Measurements from ENCODE around the gene CDH26.
"Not testable (repeated sequence)": the region's sequence is repeated elsewhere in the genome, so short reads cannot be mapped to it uniquely, and the experiment has no call there.

Gene CDH26

DNA sequence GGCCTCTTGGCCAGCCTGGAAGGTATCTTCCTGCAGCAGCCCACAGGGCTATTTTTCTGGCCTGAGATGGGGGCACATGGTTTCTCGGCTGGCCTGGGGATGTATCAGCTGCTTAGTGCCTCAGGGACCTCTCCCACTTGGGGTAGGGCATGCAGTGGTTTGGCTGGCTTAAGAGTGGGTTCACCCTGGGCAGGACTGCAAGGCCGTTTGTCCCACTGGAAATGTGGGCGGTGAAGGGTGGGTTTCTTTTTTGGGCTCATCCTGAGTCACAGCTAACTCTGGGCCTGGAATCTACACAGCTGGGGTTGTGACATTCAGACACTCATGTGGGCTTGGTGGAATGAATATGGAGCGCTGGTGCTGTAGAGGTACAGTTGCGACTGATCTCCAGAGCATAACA is 62.0 kb downstream of the CDH26 start:
- no peak for DNase-seq

DNA sequence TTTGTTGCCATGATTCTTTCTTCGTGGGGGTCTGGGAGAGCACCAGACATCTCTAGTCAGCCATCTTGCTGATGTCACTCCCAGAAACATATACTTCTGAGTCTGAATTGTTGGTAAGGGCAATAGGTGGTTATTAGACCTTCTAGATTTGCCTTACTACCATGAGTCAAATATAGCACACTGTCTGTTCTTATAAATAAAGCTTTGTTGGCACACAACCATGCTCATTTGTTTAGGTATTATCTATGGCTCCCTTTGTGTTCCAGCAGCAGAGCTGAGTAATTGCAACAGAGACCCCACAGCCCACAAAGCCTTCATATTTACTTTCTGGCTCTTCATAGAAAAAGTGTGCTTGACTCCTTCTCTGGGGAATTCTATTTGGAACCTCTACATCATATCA is 62.9 kb downstream of the CDH26 start:
- DNase-seq, result no peak

DNA sequence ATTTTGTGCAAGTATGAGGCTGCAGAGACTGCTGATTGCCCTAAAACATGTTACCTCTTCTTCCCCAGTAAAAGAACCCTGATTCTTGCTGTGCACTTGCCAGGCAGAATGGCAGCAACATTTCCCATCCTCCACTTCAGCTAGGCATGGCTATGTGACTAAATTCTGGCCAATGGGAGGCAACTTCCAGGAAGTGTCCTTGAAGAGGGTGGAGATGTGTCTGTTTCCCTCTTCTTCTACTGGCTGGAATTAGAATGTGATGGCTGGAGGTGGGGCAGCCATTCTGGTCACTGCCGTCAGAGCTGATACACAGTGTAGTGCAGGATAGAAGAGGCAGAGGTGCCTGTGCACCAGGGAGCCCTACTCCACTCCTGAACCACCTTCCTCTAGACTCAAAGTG is 64.6 kb downstream of the CDH26 start:
- DNase-seq, result no peak

DNA sequence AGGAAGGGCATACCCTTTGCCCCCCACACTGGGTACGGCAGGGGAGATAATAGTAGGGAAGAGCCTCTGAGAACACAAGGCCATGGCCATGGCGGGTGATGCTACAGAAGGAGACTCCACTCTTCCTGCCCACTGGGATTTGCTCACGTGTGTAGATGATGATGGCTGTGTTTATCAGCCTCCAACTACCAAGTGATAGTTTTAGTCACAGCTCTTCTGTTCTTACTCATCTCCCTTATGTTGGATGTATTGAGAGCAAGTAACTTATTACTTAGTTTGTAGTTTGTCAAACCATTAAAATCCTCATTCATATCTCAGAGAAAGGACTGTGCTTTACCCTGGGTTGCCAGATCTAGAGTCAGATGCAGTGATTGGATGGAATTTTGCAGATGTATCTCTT is 66.0 kb downstream of the CDH26 start:
- no peak for DNase-seq

DNA sequence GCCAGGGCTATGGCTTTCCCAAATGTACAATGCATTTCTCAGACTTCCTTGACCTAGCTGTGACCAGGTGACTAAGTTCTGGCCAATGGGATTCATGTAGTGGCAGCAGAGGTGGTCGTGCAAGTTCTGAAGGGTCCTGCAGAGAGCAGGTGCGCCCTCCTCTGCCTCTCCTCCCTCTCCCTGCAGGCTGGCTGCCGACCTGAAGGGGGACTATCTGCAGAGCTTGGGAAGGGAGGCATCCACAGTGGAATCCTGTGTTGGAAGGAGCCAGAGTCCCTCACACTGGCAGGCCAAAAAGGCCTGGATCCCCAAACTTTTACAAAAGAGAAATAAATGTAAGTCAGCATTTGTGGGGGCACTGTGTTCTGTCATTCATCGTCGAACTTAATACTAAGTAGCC is 66.6 kb downstream of the CDH26 start:
- no peak for DNase-seq

DNA sequence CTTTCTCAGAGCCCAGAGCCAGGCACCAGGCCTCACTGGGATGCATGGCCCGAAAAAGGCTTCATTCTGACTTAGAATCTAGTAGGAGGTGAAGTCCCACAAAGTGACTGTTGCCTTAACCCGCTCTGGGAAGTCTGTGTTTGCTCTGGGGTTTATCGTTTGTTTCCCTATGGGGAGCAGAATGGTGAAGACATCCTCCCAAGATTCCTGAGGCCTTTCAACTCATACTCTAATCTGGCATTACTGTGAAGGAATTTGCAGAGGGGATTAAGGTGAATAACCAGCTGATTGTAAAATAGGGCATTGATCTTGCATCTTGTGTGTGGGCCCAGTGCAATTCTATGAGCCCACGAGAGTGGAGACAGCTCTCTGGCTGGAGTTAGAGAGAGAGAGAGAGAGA is 67.8 kb downstream of the CDH26 start:
- no peak for DNase-seq

DNA sequence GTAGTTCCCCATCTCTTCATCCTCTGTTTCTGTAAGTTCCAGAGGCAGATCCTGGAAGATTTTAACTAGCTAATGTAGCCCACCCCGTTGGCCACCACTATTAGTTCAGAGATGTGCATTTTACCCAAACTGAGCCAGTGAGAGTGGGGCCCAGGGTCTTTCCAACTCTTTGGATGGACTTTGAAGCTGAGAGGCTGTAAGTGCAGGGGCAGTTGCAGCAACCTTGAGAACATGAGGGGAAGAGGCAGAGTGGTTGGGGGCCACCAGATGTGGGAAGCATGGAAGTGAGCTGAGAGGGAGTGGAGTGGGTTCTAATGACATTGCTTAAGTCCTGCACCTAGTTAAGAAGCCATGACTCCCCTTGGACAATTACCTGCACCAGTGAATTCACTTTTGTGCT is 72.2 kb downstream of the CDH26 start:
- no peak for DNase-seq

DNA sequence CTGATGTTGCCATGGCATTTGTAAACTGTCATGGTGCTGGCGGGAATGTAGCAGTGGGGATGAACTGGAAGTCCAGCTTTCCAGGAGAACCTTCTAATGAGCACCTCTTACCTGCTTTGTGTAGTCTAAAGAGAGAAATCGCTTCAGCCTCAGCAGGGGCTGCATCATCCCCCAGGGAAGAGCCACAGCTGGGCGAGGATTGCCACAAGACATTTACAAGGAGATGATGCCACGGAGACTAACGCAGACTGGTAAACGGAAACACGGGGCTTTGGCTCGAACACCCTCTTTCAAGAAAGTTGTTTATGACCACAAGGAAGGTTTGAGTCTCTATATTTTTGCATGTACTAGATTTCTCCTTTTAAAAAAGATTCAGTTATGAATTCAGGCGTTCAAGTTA is 72.9 kb downstream of the CDH26 start:
- DNase-seq, result no peak

DNA sequence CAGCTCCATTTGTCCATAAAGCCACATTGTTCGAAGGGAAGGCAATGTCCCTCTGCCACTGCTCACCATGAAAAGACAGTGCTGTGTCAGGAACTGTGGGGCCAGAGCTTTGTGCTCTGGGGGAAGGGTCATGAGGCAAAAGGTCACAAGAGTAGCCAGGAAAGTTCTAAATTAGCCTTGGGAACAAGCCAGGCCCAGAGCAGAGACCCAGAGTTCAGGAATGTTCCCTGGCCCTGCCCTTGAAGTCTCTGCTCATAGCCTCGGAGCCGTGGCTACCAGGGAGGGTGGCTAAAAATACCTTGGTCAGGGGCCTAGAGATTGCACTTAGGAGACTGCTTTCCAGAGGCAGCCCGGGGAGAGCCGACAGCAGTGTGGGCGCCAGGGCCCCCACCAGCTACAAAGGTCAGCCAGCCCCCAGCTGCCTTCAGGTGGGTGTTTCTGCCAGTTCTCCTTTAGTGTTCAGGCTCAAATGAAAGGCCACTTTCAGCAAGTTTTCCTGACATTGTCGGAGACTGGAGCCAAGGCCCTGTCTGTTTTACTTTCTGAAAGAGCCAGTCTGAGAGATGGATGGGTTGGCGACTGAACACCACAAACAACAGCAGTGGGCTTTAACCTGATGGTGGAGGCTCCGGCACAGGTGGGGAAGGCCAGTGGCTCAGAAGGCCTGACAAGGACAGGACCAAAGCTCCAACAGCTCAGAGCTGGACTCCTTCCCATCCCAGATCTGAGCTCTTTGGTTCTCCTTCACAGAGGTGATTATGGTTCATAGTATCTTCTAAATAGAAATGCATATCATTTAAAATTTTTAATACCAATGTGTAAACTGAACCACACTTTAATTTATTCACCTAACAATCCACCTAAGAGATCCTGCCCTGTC is 76.2 kb downstream of the CDH26 start:
- DNase-seq, result no peak

DNA sequence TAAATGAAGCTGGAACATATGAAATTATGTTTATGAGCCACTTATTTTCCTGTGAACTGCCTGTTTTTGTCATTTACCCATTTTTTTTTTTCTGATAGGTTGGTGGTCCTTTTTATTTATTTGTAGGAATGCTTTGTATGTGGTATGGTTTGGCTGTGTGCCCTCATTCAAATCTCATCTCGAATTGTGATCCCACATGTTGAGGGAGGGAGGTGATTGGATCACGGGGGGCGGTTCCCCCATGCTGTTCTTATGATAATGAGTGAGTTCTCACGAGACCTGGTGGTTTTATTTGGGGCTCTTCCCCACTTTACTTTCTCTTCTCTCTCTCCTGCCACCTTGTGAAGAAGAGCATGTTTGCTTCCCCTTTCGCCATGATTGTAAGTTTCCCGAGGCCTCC is 77.3 kb downstream of the CDH26 start:
- no peak for DNase-seq

DNA sequence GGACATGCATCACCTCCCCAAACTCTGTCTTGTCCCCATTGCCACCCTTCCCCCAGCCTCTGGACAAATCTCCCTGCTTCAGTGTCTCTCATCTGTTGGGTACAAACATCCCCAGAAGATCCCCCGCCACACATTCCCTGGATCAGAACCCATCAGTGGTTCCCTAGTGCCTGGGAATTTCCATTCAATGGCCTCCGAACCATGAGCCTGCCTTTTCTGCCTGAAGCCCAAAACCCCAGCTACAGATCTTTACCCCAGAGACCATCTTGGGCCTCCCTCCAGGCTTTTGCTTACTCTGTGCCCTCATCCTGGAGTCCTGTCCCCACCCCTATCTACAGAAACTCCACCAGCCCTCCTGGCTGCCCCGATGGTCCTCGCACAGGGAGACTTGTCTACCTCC is 78.1 kb downstream of the CDH26 start:
- no peak for DNase-seq

DNA sequence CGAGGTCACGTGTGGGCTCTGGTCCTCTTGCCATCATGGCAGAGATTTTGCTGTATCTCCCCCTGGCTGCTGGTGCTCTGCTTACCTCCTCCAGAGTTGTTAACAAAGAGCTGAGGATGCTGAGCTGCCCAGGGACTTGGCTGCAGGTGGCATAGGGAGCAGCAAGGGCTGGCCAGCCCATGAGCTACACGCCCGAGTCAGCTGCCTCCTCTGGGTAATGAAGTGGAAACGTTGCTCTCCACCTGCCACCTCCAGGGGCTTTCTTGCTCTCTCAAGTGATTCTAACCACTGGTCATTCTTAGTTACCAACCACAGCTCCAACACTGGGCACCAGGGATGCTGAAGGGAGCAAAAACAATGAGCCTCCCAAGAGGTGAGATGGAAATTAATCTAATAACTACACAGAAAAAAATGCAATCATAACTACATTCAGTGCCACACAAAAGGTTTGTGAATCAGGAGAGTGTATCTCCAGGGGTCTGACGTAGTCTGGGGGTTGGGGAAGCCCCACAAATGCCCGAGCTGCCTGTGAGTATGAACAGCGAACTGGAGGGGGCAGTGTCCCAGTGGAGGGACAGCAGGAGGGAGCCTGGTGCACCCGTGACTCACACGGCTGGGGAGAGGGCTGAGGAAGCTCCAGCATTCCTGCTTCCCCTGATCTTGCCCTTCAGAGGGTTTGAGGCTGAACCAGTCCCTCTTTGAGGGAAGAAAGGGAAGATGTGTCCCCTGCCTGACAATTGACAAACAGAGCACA is 78.7 kb downstream of the CDH26 start:
- no peak for DNase-seq

DNA sequence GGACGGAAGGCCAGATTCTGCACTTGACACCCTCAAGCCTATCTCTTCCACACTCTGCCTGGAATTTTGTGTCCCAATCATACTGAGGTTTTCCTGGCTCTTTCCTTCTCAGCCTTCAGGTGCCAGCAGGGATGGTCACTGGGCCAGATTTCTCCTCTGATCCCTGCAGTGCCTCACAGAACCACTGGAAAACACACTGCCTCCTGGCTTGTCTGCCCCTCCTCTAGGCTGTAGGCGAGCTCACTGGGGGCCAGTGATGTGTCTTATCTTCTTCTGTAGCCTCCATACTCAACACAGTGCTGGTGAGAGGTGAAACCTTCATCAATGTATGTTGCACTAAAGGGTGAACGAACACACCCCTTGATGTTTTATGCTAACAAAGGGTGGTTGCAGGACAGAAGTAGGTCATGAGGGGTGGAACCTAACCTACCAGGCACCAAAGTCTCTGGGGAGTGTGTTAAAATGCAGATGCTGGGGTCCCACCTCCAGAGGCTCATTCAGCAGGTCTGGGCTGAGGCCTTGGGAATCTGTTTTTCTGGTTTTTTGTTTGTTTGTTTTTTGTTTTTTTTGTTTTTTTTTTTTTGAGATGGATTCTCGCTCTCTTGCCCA is 80.3 kb downstream of the CDH26 start:
- no peak for DNase-seq

DNA sequence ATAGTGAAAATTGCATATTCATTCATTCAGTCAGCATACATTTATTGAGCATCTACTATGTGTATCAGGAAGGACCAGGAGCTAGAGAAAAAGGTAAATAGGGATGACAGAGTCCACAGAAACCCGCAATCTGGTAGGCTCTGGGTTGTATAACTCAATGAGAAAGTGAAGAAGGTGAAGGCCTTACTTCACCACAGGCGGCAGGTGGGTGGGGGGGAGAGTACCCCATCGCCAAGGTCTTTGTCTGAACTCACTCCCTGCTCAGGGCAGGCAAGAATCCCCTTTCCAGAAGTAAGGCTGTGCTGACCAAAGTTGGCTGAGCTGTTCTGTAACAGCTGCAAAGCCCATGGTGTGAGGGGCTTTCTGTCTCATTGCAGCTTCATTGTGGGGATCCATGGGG is 81.3 kb downstream of the CDH26 start:
- DNase-seq, result no peak

DNA sequence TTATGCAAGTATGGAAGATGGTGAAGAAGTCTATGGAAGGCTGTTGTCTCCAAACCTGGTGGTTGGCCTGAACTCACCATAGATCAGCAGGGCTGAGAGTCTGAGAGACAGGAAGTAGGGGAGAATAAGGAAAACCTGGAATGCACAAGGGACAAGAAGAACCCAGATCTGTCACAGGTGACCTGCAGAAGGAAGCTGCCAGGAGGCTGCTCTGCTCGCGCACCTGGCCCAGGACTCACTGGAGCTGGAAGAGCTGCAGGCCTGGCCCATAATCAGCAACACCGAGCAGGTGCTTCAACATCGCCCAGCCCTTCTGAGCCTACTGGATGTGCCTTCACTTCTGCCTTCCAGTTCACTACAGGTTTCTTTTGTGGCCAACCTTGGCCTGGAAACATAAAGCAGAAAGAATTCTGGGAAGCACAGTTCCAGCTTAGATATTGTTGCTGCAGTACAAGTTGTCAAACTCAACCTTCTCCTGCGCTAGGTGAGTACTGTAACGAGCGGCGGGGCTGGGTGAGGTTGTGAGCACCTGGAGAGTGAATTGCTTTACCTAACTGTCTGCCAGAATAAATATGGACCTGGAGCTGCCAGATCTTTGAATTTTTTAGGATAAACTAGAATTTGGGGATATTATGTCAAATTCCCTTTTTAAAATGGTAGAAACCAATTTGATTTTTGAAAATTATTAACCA is 82.4 kb downstream of the CDH26 start:
- no peak for DNase-seq

DNA sequence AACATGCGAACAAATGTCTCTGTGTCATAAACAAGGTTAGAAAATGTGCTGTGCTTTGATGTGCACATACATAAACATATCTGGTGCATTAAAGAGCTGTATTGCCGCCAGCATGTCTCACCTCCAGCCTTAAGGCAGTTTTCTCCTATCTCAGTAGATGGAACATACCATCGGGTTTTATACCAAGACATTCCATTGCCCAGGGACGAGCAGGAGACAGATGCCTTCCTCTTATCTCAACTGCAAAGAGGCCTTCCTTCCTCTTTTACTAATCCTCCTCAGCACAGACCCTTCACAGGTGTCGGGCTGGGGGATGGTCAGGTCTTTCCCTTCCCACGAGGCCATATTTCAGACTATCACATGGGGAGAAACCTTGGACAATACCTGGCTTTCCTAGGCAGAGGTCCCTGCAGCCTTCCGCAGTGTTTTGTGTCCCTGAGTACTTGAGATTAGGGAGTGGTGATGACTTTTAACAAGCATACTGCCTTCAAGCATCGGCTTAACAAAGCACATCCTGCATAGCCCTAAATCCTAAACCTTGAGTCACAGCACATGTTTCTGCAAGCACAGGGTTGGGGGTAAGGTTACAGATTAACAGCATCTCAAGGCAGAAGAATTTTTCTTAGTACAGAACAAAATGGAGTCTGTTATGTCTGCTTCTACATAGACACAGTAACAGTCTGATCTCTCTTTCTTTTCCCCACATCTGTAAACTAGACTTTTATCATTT is 83.4 kb downstream of the CDH26 start:
- DNase-seq, result not testable (repeated sequence)

DNA sequence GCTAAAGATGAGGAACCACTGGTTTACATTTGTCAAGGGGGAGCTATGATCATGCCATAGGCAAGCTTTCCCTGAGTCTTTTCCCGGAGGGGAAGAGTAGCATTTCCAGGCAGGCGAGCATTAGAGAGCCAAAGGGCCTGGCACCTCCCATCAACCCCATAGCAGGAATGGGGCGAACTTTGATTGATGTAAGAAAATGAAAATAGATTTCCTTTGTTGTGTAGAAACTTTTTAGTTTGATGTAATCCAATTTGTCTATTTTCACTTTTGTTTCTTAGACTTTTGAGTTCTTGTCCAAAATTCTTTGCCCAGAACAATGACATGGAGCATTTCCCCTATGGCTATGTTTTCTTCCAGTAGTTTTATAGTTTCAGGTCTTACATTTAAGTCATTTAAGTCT is 85.2 kb downstream of the CDH26 start:
- no peak for DNase-seq

DNA sequence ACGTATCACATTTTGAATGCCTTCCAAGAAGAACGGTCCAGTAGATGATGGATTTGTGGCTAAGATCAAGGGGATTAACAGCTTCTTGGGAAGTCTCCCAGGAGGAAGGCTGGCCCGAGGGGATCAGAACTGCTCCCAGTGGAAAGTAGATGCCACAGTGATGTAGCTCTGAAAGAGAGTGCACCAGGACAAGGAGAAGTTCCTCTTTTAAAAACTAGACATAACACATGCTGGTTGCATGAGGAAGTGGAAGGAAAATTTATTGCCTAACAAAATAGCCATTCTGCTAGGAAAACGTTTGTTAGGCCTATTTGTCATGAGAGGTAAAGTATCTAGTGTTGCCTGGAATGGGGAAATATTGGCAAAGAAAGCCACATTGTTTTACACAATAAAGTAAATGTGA is 87.8 kb downstream of the CDH26 start:
- DNase-seq, result no peak

DNA sequence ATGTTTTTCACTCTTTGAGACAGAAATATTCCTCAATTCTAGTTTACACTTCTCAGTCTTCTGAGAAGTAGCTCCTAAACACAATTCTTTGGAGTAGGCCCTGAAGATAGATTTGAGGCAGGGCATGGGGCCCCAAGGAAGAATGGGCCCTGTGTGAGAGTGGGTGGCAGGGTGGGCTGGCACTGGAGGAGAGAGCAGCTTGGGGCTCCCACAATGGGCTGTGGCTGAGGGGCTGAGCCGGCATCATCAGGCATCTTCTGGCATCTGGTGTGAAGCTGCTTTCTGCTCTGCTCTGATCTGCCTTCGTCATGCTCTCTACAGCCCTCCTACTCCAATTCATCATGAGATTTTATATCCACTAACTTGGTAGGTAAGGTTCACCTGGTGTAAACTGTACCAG is 88.2 kb downstream of the CDH26 start:
- no peak for DNase-seq

DNA sequence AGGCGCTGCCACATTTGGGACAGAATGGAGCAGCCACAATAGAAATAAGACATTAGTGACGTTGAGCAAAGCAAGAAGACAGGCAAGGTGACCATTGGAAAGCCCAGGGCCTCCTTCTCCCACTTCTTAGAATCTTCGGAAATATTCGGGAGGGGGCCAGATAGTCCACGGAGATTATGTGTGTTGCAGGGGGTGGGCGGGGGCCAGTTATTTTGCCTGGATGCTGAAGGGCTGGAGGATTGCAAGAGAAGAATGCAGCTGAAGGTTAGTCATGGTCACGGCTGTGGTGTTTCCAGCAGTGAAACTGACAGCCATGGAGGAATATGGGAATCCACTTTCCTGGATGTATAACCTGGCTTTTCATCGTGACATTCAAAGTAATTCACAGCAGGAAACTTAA is 88.6 kb downstream of the CDH26 start:
- no peak for DNase-seq

DNA sequence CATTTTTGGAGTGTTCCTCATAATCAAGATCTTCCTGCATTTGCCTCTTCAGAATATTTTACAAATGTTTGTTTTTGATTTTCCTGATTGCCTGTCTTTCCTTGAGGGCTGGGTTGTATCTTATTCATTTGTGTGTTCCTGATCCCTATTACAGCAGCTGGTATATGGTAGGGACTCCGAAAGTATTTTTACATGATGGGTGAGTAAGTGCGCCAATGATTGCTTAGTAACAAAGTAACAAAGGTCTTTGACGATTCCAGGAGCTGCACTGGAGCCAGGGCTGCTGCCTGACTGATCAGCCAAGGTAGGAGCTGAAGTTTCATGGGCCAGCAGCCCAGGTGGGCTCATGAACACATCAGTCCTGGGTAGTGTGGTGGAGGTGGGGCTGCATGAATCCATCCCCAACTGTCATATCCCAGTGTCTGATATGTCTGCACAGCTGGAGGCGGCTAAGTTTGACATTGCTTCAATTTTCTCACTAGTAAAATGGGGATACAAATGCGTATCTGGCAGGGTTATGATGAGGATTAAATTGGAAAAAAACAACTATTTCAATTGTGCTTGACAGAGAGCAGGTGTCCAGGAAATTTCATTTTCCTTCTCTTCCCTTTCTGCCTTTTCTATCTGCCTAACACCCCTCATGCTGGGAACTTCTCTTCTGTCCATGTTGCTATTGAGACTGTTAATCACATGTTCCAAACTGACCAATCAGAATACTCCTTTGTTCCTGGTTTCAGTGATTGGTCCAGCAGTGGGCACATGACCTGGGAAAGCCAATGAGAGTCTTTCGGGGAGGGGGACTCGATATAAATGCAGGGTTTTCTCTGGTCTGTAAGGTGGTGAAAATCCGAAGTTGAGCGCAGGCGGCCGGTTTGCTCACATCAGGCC is 90.7 kb downstream of the CDH26 start:
- DNase-seq, result no peak

DNA sequence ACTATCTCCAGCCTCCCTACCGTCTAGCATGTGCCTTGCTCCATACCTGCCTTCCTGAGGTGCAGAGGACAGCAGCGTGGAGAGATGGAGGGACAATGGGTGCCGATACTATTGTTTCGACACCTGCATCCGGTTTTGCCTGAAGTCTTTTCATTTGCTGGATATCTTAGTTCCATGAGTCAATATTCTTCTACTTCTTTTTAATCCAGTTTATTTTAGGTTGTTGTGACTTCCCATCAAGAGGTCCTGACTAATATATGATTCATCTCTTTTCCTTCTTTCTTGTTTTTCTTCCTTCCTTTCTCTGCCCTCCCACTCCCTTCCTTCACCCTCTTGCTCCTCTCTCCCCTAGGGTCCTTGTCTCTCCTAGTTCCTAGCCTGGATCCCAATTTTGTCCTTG is 91.4 kb downstream of the CDH26 start:
- no peak for DNase-seq

Data from activated T-cell treated with anti-CD3 and anti-CD28 coated beads, Interleukin-2, amount 50 U/mL, for 1 hour (primary cell).